Measurements from ENCODE around the gene TMEM109. TPM values are rescaled to one million over a fixed set of nuclear protein-coding genes. Genes with fewer than 3 reads are reported as not detected.

The TMEM109 gene
- total RNA-seq, result 78.5 and 86.1 TPM in 2 replicates

GRCh38 chr11:60913793-60914632 is at the start of gene TMEM109:
TMEM109 (plus strand) TSS chr11:60914158; CDS start chr11:60919694, 5,536 bp downstream.

GRCh38 chr11:60866911-60867870 is 46.8 kb upstream of the TMEM109 start, which contains the start of gene ZP1:
ZP1 (plus strand) TSS chr11:60867542; CDS start chr11:60867562, 20 bp downstream.

GRCh38 chr11:60906132-60906972 is 7.6 kb upstream of the TMEM109 start, which contains the start of gene PRPF19:
PRPF19 (minus strand) TSS chr11:60906585; CDS start chr11:60906382, 203 bp downstream.

GRCh38 chr11:60924110-60924905 is 10.3 kb downstream of the TMEM109 start, which contains the start of gene TMEM132A:
TMEM132A (plus strand) TSS chr11:60924460; CDS start chr11:60924634, 174 bp downstream.

GRCh38 chr11:60951904-60952741 is 38.2 kb downstream of the TMEM109 start, which contains the start of gene SLC15A3:
SLC15A3 (minus strand) TSS chr11:60952176; CDS start chr11:60951551, 625 bp downstream.

GRCh38 chr11:60971520-60971919 is 57.6 kb downstream of the TMEM109 start, which contains the start of gene CD6:
CD6 (plus strand) TSS chr11:60971680; CDS start chr11:60971866, 186 bp downstream.

Other genes starting within 250 kb of the TMEM109 start
- not detected in 2 replicates for gene MS4A8, start 214.5 kb upstream of the TMEM109 start, total RNA-seq
- not detected in 2 replicates for gene MS4A18, start 189.4 kb upstream of the TMEM109 start, total RNA-seq
- 0.09 TPM in 1 of 2 replicates, not detected in the other for gene MS4A15, start 157.3 kb upstream of the TMEM109 start, total RNA-seq
- gene MS4A10, start 128.8 kb upstream of the TMEM109 start, total RNA-seq, result not detected in 2 replicates
- 6.4 and 13.7 TPM in 2 replicates for gene CCDC86, start 72.0 kb upstream of the TMEM109 start, total RNA-seq
- under 0.01 TPM in 1 of 2 replicates, not detected in the other for gene PTGDR2, start 58.2 kb upstream of the TMEM109 start, total RNA-seq
- gene ZP1, start 46.6 kb upstream of the TMEM109 start, total RNA-seq, result not detected in 2 replicates
- 49.7 and 61.8 TPM in 2 replicates for gene PRPF19, start 7.6 kb upstream of the TMEM109 start, total RNA-seq
- gene TMEM132A, start 10.3 kb downstream of the TMEM109 start, total RNA-seq, result 61.3 and 76.5 TPM in 2 replicates
- gene SLC15A3, start 38.0 kb downstream of the TMEM109 start, total RNA-seq, result 5.1 and 10.3 TPM in 2 replicates
- not detected in 2 replicates for gene CD6, start 57.5 kb downstream of the TMEM109 start, total RNA-seq
- gene CD5, start 188.3 kb downstream of the TMEM109 start, total RNA-seq, result not detected in 2 replicates
- gene VPS37C, start 247.3 kb downstream of the TMEM109 start, total RNA-seq, result 5.7 and 7.0 TPM in 2 replicates

All from dermis lymphatic vessel endothelial cell (primary cell).